ENCODE results near the gene CASKIN1.

Gene CASKIN1

GRCh38 chr16:2200313-2200712 is 3.9 kb upstream of the CASKIN1 start:
- TF ChIP-seq POLR2A (IDR thresholded peaks at IDR 0.05; ENCODE audit: low read length) (no peak), GATA1 (IDR thresholded peaks at IDR 0.05; ENCODE audit: low read depth, low read length) (no peak)

GRCh38 chr16:2199621-2200139 is 3.3 kb upstream of the CASKIN1 start:
- no peak for DNase-seq
- TF ChIP-seq POLR2A (IDR thresholded peaks at IDR 0.05; ENCODE audit: low read length) (no peak), GATA1 (IDR thresholded peaks at IDR 0.05; ENCODE audit: low read depth, low read length) (no peak)

More at GRCh38 chr16:2200313-2200712, 3.9 kb upstream of the CASKIN1 start:
- no peak for DNase-seq

DNA sequence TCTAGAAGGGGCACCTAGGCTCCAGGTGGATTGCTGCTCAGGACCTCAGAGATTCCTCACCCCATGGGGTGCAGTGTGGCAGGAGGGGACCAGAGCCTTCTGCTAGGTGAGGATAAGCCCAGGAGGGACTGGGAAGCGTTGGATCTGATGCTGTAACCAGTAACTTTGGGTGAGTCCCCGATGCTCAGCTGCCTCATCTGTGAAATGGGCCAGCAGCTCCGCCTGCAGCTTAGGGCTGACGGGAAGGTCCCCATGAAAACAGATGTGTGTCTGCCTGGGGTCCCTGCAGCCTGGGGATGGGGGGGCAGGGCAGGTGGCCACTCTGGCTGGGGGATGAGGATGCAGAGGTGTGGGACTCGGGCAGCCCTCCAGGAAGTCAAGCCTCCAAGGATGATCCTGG is 2.7 kb upstream of the CASKIN1 start:
- no peak for DNase-seq
- no peak for TF ChIP-seq GATA1 (IDR thresholded peaks at IDR 0.05; ENCODE audit: low read depth, low read length)
- TF ChIP-seq POLR2A (IDR thresholded peaks at IDR 0.05; ENCODE audit: low read length), result no peak

DNA sequence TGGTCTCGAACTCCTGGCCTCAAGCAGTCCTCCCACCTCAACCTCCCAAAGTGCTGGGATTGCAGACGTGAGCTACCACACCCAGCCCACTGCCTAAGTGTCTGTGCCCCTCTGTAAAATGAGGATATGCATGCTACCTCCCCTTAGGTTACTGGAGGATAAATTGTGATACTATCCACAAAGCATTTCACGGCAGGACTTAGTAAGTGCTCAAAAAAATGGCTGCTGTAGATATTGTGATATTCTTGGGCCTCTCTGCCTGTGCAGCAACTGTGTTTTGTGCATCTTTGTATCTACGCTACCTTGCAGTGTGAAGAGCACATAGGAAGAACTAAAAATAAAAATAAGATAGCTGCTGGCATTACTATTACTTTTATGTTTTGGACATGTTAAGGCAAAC is 1.9 kb upstream of the CASKIN1 start:
- no peak for TF ChIP-seq GATA1 (IDR thresholded peaks at IDR 0.05; ENCODE audit: low read depth, low read length)
- TF ChIP-seq POLR2A (IDR thresholded peaks at IDR 0.05; ENCODE audit: low read length), result no peak

DNA sequence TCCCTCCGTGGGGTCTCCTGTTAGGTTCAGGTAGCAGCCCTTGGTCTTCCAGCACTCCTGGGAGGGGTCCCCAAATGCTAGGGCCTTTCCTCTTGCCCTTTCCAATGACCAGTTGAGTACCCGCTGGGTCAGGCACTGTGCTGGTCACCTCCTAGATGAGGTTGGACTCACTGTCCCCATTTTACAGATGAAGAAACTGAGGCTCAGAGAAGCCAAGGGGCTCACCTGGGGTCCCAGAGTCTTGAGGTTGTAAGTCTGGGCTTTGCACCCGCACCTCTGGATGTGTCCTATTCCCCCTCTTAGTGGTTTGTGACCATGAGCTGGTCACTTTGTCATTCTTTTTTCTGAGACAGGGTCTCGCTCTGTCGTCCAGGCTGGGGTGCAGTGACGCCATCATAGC is 1.4 kb upstream of the CASKIN1 start:
- TF ChIP-seq GATA1 (IDR thresholded peaks at IDR 0.05; ENCODE audit: low read depth, low read length) (no peak), POLR2A (IDR thresholded peaks at IDR 0.05; ENCODE audit: low read length) (no peak)

More for the DNA sequence above, 1.9 kb upstream of the CASKIN1 start:
- DNase-seq, result no peak

DNA sequence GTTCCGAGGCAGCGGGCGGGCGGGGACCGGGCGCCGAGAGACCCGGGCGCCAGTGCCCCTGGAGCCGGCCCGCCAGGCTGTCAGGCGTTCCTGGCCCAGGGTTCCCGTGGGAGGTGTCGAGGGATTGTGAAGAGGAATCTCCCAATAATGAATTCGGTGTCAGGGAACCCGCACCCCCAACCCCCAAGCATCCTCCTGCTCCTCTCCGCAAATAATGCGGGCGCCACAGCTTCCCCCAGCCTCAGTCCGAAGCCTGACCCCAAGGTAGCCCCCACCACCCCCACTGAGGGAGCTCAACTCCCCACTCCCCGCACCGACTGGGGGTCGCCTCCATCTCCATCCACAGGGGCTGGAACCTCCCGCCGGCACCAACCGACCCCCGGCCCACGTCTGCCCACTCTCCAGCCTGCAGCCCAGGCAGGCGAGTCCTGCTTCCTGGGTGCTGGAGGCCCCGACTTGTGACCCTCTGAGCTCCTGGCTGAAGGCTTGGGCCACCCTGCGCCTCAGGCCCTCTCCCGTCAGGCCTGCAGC is 641 bp upstream of the CASKIN1 start:
- no peak for DNase-seq
- no peak for TF ChIP-seq GATA1 (IDR thresholded peaks at IDR 0.05; ENCODE audit: low read depth, low read length)
- TF ChIP-seq POLR2A (IDR thresholded peaks at IDR 0.05; ENCODE audit: low read length), result no peak

More for the DNA sequence above, 1.4 kb upstream of the CASKIN1 start:
- no peak for DNase-seq

GRCh38 chr16:2195322-2196161 is 863 bp downstream of the CASKIN1 start:
- TF ChIP-seq POLR2A (IDR thresholded peaks at IDR 0.05; ENCODE audit: low read length) (no peak), GATA1 (IDR thresholded peaks at IDR 0.05; ENCODE audit: low read depth, low read length) (no peak)

DNA sequence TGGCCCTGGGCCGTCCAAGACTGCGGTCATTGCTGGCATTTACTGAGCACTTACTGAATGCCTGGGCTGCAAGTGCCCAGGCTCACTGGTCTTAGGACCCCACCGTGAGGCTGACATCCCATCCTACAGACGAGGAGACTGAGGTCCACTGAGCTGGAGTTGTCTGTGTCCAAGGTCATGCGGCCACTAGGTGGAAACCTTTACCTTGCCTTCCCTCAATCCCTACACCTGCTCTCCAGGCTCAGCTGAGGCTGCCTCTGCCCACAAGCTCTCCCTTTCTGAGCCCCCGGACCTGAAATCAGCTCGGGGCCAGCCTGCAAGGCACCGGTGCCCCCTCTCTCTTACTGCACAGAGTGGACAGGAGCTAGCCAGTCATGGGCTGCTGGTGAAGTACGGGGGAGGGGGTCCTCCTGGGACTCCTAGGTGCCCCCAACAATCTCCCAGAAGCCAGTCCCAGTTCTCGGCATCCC is 1.5 kb downstream of the CASKIN1 start:
- no peak for TF ChIP-seq POLR2A (IDR thresholded peaks at IDR 0.05; ENCODE audit: low read length)
- no peak for TF ChIP-seq GATA1 (IDR thresholded peaks at IDR 0.05; ENCODE audit: low read depth, low read length)
- DNase-seq, result peak; percentile 59 to 74

More at GRCh38 chr16:2195322-2196161, 863 bp downstream of the CASKIN1 start:
- no peak for DNase-seq

GRCh38 chr16:2194166-2194834 is 2.1 kb downstream of the CASKIN1 start:
- TF ChIP-seq POLR2A (IDR thresholded peaks at IDR 0.05; ENCODE audit: low read length) (no peak), GATA1 (IDR thresholded peaks at IDR 0.05; ENCODE audit: low read depth, low read length) (no peak)
- DNase-seq, result peak in 1 of 2 experiments; percentile 30

- TF ChIP-seq GATA1 (IDR thresholded peaks at IDR 0.05; ENCODE audit: low read depth, low read length), result no peak
- TF ChIP-seq POLR2A (IDR thresholded peaks at IDR 0.05; ENCODE audit: low read length), result no peak
- no peak for DNase-seq
Measured at GRCh38 chr16:2191446-2191706, 5.0 kb downstream of the CASKIN1 start.

GRCh38 chr16:2190659-2191445 is 5.6 kb downstream of the CASKIN1 start:
- no peak for DNase-seq
- TF ChIP-seq GATA1 (IDR thresholded peaks at IDR 0.05; ENCODE audit: low read depth, low read length) (no peak), POLR2A (IDR thresholded peaks at IDR 0.05; ENCODE audit: low read length) (no peak)

DNA sequence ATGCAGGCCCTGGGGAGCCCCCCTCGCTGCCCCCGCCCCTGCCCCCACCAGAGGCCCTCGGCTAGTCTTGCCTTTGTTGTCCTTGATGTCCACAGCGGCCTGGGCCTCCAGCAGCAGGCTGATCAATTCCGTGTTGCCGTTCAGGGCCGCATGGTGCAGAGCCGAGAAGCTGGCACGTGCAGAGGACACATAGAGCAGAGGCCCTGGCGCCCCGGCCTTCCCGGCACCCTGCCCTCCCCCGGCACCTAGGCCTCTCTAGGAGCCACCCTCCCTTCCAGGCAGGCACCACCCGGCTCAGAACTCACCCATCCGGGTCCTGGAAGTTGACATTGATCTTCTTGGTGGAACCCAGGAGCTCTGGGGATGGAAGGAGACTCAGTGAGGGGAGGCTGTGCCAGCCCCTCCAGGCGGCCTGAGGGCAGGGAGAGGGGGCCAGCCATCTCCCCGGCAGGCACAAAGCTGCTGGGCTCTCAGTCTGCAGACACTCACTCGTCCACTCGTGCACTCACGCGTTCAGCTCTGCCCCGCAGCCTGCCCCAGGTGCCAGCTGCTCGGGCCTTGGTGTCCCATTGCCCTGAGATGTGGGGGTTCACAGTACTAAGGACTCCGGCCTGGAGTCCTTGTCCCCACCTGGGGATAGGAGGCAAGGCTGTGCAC is 6.3 kb downstream of the CASKIN1 start:
- no peak for DNase-seq
- no peak for TF ChIP-seq GATA1 (IDR thresholded peaks at IDR 0.05; ENCODE audit: low read depth, low read length)
- TF ChIP-seq POLR2A (IDR thresholded peaks at IDR 0.05; ENCODE audit: low read length), result no peak

- DNase-seq, result no peak
- TF ChIP-seq POLR2A (IDR thresholded peaks at IDR 0.05; ENCODE audit: low read length) (no peak), GATA1 (IDR thresholded peaks at IDR 0.05; ENCODE audit: low read depth, low read length) (no peak)
Measured at GRCh38 chr16:2189252-2189893, 7.0 kb downstream of the CASKIN1 start.
